HG02610 (cell line): Measurements from ENCODE around the gene CD93.

ENCODE experiments used
- ATAC-seq: cut with Tn5 transposase; IDR thresholded peaks from one replicate; pipeline ENCODE4 v1.9.1; 2021; ENCODE audit warnings: mild to moderate bottlenecking, moderate library complexity; ENCODE audit not compliant: unreplicated experiment

The CD93 gene, protein sequence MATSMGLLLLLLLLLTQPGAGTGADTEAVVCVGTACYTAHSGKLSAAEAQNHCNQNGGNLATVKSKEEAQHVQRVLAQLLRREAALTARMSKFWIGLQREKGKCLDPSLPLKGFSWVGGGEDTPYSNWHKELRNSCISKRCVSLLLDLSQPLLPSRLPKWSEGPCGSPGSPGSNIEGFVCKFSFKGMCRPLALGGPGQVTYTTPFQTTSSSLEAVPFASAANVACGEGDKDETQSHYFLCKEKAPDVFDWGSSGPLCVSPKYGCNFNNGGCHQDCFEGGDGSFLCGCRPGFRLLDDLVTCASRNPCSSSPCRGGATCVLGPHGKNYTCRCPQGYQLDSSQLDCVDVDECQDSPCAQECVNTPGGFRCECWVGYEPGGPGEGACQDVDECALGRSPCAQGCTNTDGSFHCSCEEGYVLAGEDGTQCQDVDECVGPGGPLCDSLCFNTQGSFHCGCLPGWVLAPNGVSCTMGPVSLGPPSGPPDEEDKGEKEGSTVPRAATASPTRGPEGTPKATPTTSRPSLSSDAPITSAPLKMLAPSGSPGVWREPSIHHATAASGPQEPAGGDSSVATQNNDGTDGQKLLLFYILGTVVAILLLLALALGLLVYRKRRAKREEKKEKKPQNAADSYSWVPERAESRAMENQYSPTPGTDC

DNA sequence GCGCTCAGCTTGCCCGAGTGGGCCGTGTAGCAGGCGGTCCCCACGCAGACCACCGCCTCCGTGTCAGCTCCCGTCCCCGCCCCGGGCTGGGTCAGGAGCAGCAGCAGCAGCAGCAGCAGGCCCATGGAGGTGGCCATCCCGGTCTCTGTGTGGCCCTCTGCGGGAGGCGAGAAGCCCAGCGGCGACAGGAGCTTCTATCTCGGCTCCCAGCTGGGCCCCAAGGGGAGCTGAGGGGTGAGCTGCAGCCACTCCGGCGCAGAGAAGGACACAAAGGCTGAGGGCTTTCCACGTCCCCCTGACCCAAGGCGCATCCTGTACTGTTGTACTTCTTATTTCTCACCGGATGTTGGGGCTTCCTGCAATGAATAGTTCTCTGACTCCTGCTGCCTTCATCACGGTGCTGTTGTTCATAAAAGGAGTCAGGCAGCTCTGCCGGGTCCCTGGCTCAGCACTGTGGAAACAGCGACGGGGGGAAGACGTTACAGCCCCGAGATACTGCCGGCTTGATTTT lies at the start of gene CD93:
Gene CD93, minus strand, starts transcription at position 269 of the 511 bp plus-strand sequence. Its CDS starts 132 bp downstream, at position 137.
- peak; percentile 75 for ATAC-seq

- ATAC-seq: no peak
Observed at GRCh38 chr20:23133560-23133998, 47.5 kb upstream of the CD93 start.

GRCh38 chr20:23132930-23133559 lies 46.9 kb upstream of the CD93 start:
- no peak for ATAC-seq

DNA sequence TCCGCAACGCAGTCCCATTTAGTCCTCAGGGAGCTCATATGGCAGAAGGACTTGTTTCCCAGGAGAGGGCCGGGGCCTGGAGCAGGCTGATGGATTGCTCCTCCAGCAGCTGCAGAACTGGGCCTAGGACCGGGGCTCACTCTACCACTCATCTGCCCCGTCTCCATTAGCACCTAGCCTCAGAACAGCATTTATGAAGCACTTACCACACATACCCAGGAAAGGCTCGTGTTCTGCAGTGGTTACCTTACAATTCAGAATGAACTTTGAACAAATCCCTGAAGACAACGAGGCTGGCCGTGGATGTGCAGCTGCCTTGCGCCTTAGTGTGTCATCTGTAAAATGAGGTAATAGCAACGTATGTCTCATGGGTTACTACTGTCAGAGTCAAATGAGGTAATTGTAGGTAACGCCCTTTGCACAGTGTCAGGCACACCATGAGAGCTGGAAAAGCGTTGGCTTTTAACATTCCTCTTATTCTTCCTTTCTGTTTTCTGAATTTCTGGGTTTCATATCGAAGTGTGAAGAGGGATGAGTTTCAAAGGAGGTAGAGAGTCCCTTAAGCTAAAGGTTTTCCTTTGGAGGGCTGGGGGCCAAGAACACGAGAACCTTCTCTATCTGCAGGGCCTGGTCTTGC lies 46.3 kb upstream of the CD93 start:
- no peak for ATAC-seq

- no peak for ATAC-seq
Observed at GRCh38 chr20:23131766-23132165, 45.6 kb upstream of the CD93 start.

DNA sequence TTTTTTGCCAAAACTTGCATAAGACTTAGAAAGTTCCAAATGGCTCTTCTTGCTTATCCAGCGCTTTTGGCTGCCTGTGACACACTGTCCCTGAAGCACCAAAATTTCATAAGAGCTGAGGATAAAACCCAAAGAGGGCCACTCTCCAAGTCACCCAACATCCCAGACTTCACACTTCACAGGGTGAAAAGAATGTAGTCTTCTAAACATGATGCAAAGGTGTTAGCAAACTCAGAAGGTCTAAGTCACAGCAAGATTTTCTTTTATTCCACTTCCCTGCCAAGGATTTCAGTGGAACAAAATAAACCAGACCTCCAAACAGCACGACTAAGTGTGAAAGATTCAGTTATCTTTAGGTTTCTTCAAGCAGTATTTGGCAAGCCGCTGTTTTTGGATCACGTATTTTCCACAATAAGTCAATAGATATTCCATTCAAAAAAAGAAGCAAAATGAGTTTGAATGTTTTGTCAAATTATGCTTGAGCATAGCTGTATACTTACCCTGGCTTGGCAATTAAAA lies 44.6 kb upstream of the CD93 start:
- ATAC-seq: no peak

- no peak for ATAC-seq
Observed at GRCh38 chr20:23129891-23130621, 43.9 kb upstream of the CD93 start.

DNA sequence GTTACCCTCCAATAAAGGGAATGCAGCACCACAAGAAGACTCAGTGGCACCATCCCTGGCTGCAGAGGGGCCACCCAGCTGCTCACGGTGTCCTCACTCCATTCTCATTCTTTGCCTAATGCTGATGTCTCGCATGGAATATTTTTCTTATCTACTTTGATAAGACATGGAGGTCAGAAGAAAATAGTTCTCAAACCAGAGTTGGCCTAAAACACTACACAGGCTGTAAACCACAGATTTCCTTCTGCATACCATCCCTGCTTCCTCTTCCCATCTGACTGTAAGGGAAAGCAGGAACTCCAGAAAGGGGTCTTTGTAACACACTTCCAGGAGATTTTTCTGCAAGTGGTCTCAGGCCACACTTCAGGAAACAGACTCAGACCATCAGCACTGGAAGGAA lies 43.1 kb upstream of the CD93 start:
- no peak for ATAC-seq

- ATAC-seq: no peak
Observed at GRCh38 chr20:23128461-23129125, 42.5 kb upstream of the CD93 start.

DNA sequence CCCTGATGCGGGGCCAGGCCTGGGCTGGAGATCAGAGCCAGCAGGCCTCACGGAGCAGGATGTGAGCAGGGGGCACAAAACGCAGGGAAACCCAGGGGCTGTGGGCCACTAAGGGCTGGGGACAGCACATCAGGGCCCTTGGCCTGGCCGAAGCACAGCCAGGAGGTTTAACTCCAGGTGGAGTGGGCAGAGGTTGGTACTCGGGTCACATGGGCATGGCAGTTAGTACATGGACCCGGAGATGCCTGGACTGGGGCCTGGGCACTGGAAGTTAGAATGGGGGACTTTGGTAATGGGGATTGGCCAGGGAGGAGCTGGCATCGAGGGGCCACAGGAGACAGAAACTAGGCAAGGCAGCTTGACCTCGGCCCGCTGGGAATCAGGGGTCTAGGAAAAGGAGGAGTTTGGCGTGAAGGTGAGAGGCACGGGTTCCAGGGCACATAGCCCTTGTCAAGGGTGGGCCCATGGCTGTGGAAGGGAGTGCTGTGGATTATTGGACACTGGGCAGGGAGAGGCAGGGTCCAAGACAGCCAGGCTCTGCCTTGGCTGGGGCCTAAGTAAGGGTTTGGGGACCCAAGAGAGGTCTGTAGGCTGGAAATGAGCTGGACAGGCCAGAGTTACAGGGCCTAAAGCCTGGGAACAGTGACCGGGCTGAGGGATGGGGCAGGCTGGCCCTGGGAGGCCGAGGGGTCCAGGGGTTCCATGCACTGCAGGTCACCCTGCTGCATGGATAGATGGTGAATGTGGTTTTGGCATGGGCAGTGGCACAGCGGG lies 41.6 kb upstream of the CD93 start:
- no peak for ATAC-seq

DNA sequence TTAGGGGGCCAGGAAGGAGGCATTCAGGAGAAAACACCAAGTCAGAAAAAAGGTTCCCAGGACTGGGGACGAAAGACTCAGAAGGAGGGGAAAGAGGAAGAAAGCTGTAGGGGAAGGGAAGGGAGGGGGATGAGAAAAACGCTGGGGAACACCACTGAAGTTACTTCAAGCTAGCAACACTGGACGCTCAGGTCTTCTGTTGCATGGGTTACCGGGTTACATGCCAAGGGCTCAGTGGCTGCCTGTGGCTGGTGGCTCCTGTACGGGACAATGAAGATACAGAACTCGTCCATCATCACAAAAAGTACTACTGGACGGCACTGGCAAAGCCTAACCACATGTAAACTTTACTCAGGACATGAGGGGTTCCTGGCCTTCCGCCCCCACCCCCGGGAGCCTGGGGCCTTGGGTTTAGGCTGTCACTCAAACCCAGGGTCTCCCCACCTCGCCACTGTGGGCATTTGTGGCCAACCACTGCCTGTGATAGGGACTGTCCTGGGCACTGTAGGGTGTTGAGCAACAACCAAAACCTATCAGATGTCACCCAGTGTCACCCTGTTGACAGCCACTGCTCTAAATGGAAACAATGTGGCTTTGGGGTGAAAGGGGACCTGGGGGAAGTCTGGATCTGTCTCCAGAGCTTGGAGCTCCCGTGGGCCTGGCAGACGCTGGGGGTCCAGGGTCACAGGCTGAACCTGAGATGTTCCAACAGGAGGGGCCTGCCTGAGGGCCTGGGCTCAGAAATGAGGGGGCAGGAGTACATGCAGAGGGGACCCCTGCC lies 40.3 kb upstream of the CD93 start:
- peak; percentile 22 for ATAC-seq

GRCh38 chr20:23125625-23126191 lies 39.6 kb upstream of the CD93 start:
- ATAC-seq: peak; percentile 78

GRCh38 chr20:23125159-23125558 lies 39.0 kb upstream of the CD93 start:
- no peak for ATAC-seq

- no peak for ATAC-seq
Observed at GRCh38 chr20:23123886-23124285, 37.8 kb upstream of the CD93 start.

DNA sequence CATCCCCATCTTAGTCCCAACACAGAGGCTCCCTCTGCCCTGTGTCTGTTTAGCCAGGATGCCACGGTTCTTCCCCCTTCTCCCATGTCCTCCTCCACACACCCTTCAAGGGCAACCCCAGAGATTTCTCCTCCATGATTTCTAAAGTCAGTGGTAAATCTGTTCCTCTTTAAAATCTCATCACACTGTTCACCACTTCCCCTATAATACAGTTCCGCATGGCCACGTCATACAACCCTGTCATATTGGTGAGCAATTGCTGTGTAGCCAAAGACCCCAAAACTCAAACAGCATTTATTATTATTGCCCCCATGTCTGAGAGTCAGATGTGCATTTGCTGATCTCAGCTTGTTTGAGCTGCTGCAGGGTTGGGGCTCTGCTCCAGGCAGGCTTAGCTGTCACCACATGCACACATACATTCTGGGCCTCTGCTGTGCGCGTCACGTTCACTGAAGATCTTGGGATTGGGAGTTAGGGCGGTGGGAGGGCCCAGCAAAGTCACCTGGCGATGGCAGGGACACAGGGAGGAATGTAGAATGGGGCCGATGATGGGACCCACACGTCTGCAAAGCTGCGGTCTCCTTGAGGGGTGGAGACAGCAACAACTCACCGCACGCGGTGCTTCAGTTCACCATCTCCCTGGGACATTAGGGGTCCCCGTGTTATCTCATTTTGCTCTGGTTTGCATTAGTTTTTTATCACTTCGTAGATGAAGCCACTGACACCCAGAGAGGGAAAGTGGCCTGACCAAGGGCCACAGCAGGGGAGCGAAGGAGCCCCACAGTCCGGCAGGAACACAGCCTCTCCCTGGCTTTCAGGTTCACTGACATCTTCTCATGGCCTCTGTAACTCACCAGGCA lies 36.9 kb upstream of the CD93 start:
- ATAC-seq: no peak

DNA sequence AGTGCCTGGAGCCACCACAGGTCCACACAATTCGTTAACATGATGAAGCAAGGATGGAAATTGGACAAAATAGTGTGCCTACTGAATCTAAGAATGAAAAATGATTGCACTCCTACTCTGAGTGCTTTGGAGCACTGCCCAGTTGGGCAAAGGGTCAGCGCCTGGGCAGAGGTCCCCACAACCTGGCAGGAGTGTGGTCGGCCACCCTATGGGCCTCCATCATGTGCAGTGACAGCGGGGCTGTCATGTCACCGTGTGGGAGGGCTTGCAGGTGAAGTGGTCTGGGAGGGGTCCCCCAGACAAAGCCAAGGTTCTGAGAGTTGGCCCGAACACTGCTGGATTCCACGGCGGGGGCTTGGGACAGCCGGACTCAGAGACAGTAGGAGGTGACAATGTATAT lies 36.2 kb upstream of the CD93 start:
- ATAC-seq: no peak

GRCh38 chr20:23121751-23122320 lies 35.7 kb upstream of the CD93 start:
- no peak for ATAC-seq
